Hepatocyte (in vitro differentiated cells): ENCODE results near the gene RER1.

Experiments used
- EZH2 ChIP-seq: fragments of 200-600 bp; sonication (generic); IDR thresholded peaks from 2 replicates; pipeline ENCODE4 v1.6.1; 2016; ENCODE audit warnings: antibody characterized with exemption, mild to moderate bottlenecking, borderline replicate concordance
- EZH2phosphoT487 ChIP-seq: fragments of 200-600 bp; sonication (generic); IDR thresholded peaks from one replicate; pipeline ENCODE4 v1.6.1; 2018; ENCODE audit warnings: antibody characterized with exemption, mild to moderate bottlenecking, low read depth, moderate library complexity; ENCODE audit not compliant: unreplicated experiment, severe bottlenecking
- TF ChIP-seq, protein P1 (sequence below): fragments of 200-600 bp; sonication (generic); IDR thresholded peaks from 2 replicates; pipeline ENCODE4 v1.5.1; 2016; ENCODE audit warnings: antibody characterized with exemption, mild to moderate bottlenecking; ENCODE audit not compliant: poor library complexity

- TF ChIP-seq, protein P1, sequence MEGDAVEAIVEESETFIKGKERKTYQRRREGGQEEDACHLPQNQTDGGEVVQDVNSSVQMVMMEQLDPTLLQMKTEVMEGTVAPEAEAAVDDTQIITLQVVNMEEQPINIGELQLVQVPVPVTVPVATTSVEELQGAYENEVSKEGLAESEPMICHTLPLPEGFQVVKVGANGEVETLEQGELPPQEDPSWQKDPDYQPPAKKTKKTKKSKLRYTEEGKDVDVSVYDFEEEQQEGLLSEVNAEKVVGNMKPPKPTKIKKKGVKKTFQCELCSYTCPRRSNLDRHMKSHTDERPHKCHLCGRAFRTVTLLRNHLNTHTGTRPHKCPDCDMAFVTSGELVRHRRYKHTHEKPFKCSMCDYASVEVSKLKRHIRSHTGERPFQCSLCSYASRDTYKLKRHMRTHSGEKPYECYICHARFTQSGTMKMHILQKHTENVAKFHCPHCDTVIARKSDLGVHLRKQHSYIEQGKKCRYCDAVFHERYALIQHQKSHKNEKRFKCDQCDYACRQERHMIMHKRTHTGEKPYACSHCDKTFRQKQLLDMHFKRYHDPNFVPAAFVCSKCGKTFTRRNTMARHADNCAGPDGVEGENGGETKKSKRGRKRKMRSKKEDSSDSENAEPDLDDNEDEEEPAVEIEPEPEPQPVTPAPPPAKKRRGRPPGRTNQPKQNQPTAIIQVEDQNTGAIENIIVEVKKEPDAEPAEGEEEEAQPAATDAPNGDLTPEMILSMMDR: no peak
- TF ChIP-seq EZH2 (no peak), EZH2phosphoT487 (no peak)
These were observed 25.6 kb downstream of the RER1 start for GRCh38 chr1:2417083-2417832.
